GM21723 (cell line): ENCODE measurements around the gene NRP1.

Experiments
- ATAC-seq: cut with Tn5 transposase; IDR thresholded peaks from one replicate; pipeline ENCODE4 v1.9.1; 2021; ENCODE audit warnings: mild to moderate bottlenecking, moderate library complexity; ENCODE audit not compliant: unreplicated experiment

The NRP1 gene

DNA sequence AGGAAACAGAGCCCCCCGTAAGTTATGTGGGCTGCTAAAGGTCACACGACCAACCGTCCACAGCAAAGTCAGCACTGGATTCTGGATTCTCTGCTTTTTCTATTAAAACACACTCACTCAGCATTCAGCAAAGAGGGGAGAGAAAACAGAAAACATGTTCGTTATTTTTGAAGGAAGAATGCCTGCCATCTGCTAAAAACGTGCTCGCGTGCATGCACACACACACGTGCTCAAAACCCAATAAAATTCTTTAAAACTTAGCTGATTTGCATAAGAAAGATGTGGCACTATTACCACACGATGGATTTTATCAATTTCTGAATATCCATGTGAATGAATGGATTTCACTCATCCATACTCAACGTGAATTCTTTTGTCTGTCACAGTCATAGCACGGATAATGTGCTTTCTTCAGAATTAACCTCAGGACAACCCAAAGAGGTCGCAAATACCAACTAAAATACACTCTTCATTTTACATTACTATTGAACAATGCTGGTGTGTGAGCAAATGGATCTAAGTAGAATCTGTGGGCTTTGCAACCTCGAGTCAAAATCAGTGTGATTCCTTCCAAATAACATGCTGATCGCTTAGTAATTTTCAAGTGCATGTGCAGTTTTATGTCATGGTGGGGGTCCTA lies 40.8 kb downstream of the NRP1 start:
- no peak for ATAC-seq

DNA sequence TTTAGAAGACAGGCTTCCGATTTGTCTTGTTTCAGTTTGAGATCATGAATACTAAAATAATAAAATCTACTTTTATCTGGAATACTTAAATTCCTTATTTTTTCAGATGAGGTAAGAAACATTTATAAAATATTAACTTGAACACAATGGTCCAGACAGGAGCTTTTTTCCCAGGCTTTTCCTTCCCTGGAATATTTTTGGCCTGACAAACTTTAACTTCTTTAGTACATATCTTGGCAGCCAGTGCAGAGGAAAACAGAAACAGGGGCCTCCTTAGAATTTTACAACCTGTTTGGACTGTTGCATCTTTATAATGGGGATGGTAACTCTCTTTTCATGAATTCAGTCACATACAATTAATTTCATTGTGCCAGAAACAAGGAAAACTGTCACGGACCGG lies 41.4 kb downstream of the NRP1 start:
- ATAC-seq, result no peak

DNA sequence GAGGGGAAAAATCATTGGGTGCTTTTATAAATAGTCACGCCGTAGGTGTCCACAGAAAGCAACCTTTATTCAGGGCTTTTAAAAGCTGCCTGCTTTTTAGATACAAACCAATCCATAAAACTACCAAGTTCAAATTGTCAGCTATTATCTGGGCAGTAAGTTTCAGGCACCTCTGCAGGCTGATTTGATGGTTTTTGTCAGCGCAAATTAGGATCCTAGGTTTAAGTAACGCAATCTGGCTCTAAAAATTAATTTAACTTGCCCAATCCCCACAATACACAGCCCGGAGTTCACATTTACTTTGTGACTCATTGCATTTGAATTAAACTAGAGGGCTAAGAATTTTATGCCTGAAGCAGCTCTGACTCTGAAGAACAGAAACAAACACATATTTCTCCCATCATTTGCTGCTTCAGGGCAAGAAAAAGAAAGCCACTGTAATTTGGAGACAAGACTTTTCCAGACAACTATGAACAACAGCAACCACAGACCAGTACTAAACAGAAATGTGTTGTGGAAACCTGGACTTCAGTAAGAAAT lies 43.3 kb downstream of the NRP1 start:
- ATAC-seq, result no peak

DNA sequence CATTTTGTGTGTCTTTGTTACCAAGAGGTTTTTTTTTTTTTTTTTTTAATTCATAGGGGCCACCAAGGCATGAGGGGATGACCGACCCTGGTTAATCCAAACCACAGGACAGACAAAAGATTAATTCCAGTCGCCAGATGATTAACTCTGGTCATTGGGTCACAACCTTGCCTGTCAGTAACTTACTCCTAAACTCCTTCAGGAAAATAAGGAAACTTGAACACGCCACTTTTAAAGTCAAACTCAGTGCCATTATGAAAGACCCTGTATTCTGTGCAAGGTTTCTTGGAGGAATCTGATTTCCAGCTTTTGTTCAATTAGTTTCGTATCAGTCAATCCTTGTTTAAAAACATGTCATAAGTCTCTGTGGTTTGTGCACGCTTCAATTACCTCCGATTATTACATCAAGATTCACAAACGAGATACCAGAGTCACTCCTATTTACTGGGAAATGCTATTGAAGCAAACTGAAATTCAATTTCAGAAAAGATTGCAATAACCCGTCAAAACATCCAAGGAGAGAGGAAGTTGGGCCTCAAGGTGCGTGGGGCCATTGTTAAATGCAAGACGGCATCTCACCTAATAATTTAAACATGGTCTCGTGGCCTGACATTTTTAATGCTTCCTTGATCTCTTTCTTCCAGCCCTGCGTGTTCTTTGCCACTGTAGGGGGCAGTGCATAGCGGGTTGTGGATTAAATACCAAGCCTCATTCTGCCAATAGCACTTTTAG lies 44.0 kb downstream of the NRP1 start:
- no peak for ATAC-seq

DNA sequence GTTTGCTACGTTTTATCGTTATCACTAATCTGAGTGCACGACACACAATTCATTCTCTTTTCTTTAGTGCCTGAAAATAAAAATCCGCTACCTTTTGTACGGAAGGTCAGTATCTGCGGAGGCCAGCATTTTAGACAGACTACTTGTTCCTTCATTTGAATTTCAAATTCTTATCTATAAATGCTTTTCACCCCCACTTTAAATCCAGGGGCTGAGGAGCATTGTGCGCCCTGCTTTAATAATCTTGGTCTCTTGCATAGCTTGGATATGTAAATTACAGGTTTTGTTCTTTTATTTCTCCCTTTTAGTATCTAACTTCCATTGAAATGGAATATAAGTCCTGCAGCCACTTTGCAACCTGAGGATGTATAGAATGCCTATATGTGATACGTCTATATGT lies 44.7 kb downstream of the NRP1 start:
- no peak for ATAC-seq

DNA sequence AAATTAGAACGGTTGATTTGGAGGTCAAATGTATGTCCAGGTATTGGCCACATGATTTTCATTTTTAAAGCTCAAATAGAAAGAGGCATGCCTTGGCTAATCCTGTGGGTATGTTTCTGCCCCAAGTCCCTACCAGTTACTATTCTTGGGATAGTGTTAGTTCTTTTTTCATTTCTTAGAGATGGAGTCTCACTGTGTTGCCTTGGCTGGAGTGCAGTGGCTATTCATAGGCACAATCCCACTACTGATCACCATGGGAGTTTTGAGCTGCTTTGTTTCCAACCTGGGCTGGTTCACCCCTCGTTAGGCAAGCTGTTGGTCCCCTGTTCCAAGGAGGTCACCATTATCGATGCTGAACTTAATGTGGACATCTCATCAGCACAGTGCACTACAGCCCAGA lies 46.3 kb downstream of the NRP1 start:
- ATAC-seq, result no peak

DNA sequence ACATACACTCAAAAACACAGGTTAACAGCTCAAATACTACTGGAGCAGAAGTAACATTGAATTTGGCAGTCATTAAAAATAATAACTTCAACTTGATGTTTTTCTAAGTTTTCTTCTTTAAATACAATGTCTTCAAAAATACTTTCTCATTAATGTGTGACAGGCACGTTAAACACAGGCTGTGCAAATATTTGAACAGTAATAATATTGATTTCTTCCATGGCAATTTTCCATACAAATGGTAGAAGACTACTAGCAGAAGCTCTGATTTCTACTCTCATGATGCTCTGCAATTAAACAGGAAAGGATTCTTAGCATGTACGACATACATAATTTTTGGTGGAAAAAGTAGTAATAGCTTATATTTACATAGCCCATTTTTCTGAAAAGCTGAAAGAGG lies 47.4 kb downstream of the NRP1 start:
- ATAC-seq, result no peak

DNA sequence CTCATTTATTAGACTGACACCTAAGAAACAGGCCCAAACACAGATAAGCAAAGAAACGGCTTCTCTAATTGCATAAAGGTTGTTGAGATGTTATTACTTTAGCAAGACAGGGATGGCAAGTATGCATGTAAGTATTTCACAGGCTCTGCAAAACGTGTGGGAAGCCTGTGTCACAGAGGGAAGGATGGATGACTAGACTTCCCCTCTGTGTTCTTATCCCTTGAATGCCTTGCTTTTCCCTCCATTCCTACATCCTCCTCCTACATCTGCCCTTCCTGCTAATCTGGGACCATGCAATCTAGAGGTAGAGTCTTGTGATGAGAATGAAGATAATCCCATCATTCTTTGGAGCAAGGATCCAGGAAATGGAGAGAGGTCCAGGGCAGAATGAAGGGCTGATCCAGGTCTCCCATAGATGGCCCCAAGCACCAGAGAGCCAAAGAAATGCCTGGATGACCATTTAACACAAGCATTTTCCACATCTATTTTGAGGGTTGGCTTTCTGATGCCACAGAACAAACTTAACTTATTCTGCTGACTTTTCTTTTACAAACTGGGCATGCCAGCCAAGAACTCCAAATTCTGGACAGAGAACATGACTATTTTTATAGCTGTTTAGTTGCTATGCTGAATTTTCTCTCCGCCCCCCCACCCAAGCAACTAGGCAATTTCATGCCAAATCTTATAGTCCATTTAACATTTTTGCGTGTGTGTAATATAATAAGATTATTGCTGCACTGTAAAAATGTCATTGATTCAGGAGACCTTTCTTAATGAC lies 48.1 kb downstream of the NRP1 start:
- no peak for ATAC-seq

DNA sequence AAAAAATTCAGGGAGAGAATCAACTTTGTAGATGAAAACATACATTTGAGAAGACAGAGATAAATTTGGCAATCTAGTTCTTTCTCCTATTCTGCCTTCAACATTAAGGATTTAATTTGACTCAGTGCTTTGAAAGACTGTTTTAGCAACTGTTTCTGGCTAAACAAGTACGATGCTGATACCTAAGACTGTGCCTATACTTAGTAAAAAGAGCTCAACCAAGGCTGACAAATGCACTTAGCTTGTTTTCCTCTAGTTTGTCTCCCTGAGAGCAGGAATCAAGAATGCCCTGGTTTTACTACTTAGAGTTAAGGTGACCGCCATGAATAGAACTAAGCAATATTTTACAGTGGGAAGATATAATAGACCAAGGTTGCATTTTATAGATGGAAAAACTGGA lies 49.5 kb downstream of the NRP1 start:
- no peak for ATAC-seq

DNA sequence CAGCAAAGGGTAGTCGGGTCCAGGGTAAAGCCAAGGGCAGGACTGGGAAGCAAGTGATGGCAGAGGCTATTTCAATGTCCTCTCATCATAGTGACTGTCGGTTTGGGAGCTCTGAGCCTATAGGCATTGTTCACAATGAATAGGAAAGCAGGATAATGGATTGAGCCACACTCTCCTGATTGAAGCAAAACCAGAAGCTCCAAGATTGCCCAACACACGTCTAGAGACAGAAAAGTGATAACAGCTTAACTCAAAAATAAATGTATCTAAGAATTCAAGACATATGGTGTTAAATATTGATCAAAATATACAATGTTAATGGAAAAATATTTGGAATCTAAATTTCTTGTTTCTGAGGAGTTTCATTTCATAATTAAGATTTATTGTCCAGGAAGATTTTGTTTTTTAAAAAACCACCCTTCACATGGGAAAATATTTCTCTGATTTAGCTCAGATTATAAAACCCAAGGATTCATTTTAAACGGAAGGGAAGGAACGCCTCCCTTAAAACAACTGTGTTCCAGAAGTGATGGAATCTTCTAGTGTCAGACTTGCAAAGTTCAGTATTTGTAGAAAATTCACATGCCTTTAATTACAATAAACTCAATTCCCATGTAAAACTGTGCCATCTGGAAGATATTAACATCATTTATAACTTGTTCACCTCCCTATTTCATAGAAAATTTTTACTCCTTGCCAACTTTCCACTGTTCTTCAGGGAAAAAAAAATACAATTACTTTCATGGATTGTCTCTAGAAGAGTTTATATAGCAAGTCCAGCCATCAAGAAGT lies 54.5 kb downstream of the NRP1 start:
- ATAC-seq, result no peak

DNA sequence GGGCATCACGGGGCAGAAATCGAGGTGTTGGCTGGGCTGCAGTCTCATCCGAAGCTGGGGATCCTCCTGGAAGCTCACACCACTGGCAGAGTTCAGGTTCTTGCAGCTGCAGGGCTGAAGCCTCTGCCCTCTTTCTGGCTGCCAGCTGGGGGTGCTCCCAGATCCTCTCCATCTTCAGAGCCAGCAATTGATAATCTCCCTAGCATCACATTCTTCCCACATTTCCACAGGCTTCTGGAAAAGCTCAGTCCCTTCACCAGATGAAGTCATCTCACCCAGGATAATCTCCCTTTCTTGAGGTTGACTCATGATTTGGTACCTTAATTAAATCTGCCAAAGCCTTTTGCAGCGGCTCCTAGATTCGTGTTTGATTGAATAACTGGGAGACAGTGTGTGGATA lies 55.2 kb downstream of the NRP1 start:
- ATAC-seq, result no peak

DNA sequence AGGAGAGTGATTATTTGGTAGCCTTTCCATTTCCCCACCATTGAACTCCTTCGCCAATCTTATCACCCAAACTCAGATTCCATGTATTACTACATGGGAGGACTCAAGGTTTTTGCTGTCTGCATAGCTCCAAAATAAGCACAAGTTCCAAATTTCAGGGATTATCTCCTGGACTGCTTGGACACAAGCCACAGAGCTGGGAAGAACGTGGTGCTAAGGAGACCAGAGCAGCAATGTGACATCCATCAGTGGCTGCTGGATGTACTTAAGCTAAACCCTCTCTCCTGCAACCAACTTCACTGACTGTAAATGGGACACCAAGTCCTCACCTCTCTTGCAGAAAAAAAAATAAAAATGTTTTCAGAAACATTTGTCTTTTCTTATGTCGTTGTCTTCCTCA lies 56.3 kb downstream of the NRP1 start:
- no peak for ATAC-seq

DNA sequence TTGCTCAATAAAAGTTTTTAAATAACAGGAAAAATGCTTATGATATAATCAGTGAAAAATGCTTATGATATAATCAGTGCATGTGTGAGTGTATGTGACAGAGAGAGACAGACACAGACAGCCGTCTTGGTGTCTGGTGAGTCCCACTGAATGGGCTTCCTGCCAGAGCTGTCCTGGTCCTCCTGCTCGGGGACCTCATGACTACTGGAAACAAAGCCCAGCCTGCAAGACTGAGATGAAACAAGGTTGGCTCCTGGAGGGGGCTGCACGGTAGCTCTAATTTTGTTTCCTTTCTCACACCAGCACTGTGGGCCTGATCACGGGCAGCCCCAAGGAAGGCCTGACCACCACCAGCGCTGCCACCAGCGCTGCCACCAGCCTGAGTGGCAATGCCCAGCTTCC lies 57.3 kb downstream of the NRP1 start:
- no peak for ATAC-seq

DNA sequence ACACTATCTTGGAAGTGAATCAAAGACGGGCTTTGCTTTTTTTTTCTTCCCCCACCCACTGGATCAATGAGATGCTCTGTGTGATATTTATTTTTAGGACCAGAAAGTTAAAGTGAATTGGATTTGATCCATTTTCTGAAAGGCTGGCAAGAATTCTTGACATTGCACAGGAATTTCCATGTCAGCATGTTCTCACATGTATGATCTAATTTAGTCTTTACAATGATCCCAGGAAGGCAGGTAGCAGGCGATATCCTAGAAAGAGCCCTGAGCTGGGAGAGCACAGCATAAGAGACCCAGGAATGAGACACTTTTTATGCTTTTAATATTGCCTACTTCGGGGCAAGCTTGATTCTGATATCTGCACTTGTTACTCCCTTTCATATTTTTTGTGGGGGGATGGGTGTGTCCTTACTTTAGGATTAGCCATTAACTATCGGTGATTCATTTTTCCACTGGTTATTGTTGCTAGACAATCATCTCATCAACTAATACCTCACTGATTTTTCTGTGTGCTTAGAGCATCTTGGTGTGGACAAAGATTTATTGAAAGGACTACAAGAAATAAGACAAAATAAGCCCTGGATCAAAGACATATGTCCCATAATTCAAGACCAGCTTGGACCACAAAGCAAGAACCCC lies 58.1 kb downstream of the NRP1 start:
- ATAC-seq, result no peak

DNA sequence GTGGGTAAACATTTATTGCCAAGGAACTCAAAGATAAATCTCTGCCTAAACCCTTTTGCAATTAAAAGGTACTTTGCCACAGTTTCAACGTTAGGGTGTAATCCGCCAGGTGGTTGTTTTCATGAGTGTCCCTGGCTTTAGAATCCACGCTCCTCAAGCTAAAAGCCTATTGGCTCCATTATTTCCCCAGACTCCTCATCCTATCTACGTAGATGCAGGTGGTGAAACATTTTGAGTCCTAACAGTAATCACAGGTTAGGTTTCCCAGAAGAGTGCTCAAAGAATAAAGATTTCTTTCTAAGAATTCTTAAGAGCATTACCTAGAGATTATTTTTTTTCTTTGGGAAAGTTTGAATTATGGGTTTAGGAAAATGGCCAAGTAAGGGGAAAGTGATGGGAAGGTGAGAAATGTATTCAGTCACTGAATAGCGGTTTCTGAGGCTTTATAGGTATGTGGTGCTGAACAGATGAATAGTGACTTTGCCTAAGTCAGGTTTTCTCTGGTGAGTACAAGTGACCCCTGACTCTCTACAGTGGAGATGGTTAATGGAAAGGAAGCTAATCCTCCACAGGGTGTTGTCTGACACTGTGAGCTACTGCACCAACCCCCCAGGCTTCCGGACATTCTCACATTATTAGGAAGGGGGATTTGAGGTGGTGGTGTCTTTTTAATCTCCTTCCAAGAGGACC lies 60.2 kb downstream of the NRP1 start:
- ATAC-seq, result no peak

DNA sequence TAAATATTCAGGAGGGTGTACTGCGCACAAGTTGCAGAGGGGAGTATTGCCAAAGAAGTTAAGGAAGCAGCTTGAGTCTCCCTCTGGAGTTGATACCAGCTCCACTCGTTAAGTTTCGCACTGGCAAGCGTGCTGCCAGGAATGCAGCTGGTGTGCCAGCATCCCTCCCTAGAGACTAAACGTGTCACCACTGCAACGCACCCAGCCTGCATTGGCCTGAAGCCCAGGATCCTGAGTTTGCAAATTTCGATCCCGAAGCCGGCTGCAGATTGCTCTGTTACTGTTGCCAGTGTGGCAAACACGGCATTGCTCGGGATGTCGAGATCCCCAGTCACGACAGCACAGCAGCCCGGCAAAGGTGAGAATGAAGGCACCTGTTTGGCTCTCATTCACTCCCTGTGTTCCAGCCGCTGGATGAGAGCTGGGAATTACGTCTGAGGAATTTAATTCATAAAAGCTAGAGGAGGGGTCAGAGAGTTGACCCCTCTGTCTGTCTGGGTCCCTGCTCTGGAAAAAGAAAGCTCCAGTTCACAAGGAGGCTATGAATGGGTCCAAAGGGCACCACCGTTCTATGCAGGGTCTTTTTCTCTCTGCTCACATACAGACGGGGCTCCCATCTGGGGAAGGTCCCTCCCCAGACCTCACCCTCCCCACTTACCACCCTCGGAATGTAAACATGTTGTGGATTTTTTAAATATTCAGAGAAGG lies 61.0 kb downstream of the NRP1 start:
- ATAC-seq, result no peak

DNA sequence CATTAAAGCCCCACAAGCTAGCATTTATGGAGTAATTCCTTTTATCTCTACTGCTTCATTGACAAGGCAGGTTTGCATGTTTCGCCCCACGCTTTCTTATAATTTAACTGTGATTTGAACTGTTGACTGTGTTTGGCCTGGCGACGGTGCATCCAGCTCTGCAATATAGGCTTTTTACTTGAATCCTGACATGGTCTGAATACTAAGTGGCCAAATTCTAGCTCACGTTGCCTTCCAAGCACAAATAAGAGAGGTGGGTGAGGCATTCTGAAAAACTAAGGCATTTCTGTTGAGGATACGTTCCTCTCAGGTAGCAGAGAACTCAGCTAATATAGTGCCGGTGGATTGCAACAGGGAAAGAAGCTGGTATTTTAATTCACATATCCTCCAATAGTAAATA lies 61.8 kb downstream of the NRP1 start:
- no peak for ATAC-seq

DNA sequence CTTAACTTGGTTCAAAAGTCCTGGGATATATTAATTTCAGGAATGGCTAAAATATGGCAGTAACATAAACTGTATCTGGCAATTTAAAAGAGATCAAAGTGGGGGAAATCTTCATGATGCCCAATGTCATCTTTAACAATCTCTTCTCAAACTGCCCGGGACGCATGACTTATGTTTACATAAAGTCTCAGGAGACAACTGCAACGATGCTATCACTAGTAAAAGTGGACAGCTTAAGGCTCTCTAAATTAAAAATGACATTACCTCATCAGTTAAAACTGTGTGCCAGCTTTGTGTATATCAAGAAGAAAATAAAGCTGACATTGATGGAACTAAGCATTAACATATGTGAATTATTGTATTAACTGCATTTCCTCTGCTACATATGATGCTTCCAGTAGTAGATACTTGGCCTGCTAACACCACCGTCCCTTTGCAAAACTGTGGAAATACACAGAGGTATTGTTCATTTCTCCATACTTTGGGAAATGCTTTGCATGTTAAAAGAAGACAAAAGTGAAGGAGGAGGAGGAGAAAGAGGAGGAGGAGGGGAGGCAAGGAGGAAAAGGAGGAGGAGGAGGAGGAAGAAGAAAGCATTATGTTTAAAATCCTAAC lies 62.4 kb downstream of the NRP1 start:
- ATAC-seq, result no peak

DNA sequence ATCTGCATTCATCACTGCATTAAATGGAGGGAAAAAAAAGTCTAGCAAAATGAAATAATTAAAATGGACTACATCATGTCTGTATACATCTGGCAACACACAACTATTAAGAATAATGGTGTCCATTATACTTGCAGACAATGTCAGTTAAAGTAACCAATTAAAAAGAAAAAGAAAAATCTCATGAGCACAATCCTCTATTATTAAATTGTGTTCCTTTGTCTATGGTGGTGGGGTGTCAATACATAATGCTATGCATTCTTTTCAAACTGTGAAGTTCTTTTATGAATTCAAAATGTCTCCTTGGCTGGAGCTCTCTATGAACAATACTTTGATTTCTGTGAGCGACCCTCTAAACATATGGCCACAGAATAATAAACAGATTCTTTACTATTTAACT lies 63.5 kb downstream of the NRP1 start:
- ATAC-seq, result no peak
